WTC11 (cell line): Measurements from ENCODE around the gene DCAF6. TPM values are rescaled to one million over a fixed set of nuclear protein-coding genes. Genes with fewer than 3 reads are reported as not detected.

Experiments used
- ATAC-seq: fragments of 200-7000 bp; cut with Tn5 transposase; 2 replicates; pipeline ENCODE4 v1.10.0; 2021; ENCODE audit warnings: mild to moderate bottlenecking, moderate library complexity
- CTCF ChIA-PET: fragments of 300-600 bp; sonication (Branson Sonifier 250); formaldehyde crosslinking; loops from one replicate; lab custom pipeline; 2021; ENCODE audit warnings: antibody characterized with exemption; lab: Charles Lee
- POLR2A ChIA-PET: fragments of 350-600 bp; sonication (Branson Sonifier 250); formaldehyde crosslinking; loops from one replicate; lab custom pipeline; 2021; ENCODE audit warnings: antibody characterized with exemption; lab: Charles Lee
- DNase-seq: peaks from one replicate; pipeline ENCODE4 v3.0.0; 2021; ENCODE audit warnings: low spot score
- H3K27ac Mint-ChIP-seq: 2 replicates; pipeline ENCODE4 v1.8.0; 2021; ENCODE audit warnings: mixed read lengths
- H3K27me3 Mint-ChIP-seq: 2 replicates; pipeline ENCODE4 v1.8.0; 2021; ENCODE audit warnings: low read depth, mild to moderate bottlenecking, moderate library complexity, mixed read lengths
- H3K36me3 Mint-ChIP-seq: 2 replicates; pipeline ENCODE4 v1.8.0; 2021; ENCODE audit warnings: mixed read lengths
- H3K4me1 Mint-ChIP-seq: 2 replicates; pipeline ENCODE4 v1.8.0; 2022; ENCODE audit warnings: mixed read lengths
- H3K4me3 Mint-ChIP-seq: 2 replicates; pipeline ENCODE4 v1.8.0; 2021; ENCODE audit warnings: mild to moderate bottlenecking, moderate library complexity, mixed read lengths
- H3K9me3 Mint-ChIP-seq: 2 replicates; pipeline ENCODE4 v1.8.0; 2021; ENCODE audit warnings: mixed read lengths
- CREB1 ChIP-seq: sonication (generic); formaldehyde crosslinking; IDR thresholded peaks from 2 replicates; pipeline ENCODE4 v1.8.0; 2023; ENCODE audit warnings: mild to moderate bottlenecking, missing genetic modification reagents
- JAZF1 ChIP-seq: fragments of 250-450 bp; sonication (Bioruptor Pico); IDR thresholded peaks from 2 replicates; pipeline ENCODE4 v1.9.0; 2021; ENCODE audit warnings: moderate library complexity, mild to moderate bottlenecking, inconsistent platforms
- NFE2L1 ChIP-seq: sonication (generic); formaldehyde crosslinking; IDR thresholded peaks from 2 replicates; pipeline ENCODE4 v1.8.1; 2023; ENCODE audit warnings: missing genetic modification reagents
- NFYB ChIP-seq: sonication (generic); formaldehyde crosslinking; conservative IDR thresholded peaks from 2 replicates; pipeline ENCODE4 v1.8.0; 2022; ENCODE audit warnings: low read depth, missing genetic modification reagents
- PRRX2 ChIP-seq: fragments of 250-450 bp; sonication (Bioruptor Pico); IDR thresholded peaks from 2 replicates; pipeline ENCODE4 v1.8.0; 2021; ENCODE audit warnings: mild to moderate bottlenecking
- RELA ChIP-seq: sonication (generic); formaldehyde crosslinking; IDR thresholded peaks from 2 replicates; pipeline ENCODE4 v1.8.1; 2022; ENCODE audit warnings: missing genetic modification reagents, mild to moderate bottlenecking, borderline replicate concordance
- SMAD3 ChIP-seq: sonication (generic); formaldehyde crosslinking; IDR thresholded peaks from 2 replicates; pipeline ENCODE4 v1.8.0; 2022; ENCODE audit warnings: missing genetic modification reagents, mild to moderate bottlenecking, borderline replicate concordance
- SP1 ChIP-seq: sonication (generic); formaldehyde crosslinking; conservative IDR thresholded peaks from 2 replicates; pipeline ENCODE4 v1.8.1; 2022; ENCODE audit warnings: missing genetic modification reagents
- TEAD4 ChIP-seq: sonication (generic); formaldehyde crosslinking; IDR thresholded peaks from 2 replicates; pipeline ENCODE4 v1.8.0; 2022; ENCODE audit warnings: mild to moderate bottlenecking, missing genetic modification reagents
- ZNF396 ChIP-seq: fragments of 250-450 bp; sonication (Bioruptor Pico); IDR thresholded peaks from 2 replicates; pipeline ENCODE4 v1.8.0; 2021; ENCODE audit warnings: mild to moderate bottlenecking, moderate library complexity, borderline replicate concordance
- ZNF423 ChIP-seq: fragments of 250-450 bp; sonication (Bioruptor Pico); IDR thresholded peaks from 2 replicates; pipeline ENCODE4 v2.1.2; 2022; ENCODE audit warnings: mild to moderate bottlenecking, moderate library complexity
- total RNA-seq: library from RNA; stranded (reverse); gene quantifications from 3 replicates; pipeline ENCODE4 v1.2.3, GENCODE V29; 2021
- TF ChIP-seq, protein P1 (sequence below): fragments of 250-450 bp; sonication (Bioruptor Pico); IDR thresholded peaks from 2 replicates; pipeline ENCODE4 v1.9.0; 2021; ENCODE audit warnings: mild to moderate bottlenecking
- TF ChIP-seq, protein P2 (sequence below): fragments of 250-450 bp; sonication (Bioruptor Pico); IDR thresholded peaks from 2 replicates; pipeline ENCODE4 v1.9.0; 2021; ENCODE audit warnings: mild to moderate bottlenecking
- TF ChIP-seq, protein P3 (sequence below): sonication (generic); formaldehyde crosslinking; IDR thresholded peaks from 2 replicates; pipeline ENCODE4 v1.8.1; 2022; ENCODE audit warnings: mild to moderate bottlenecking, missing genetic modification reagents, moderate library complexity, borderline replicate concordance
- TF ChIP-seq, protein P4 (sequence below): sonication (generic); formaldehyde crosslinking; IDR thresholded peaks from 2 replicates; pipeline ENCODE4 v1.8.1; 2023; ENCODE audit warnings: mild to moderate bottlenecking, missing genetic modification reagents, moderate library complexity
- TF ChIP-seq, protein P5 (sequence below): fragments of 250-450 bp; sonication (Bioruptor Pico); IDR thresholded peaks from 2 replicates; pipeline ENCODE4 v2.1.2; 2022; ENCODE audit warnings: mild to moderate bottlenecking, moderate library complexity
- TF ChIP-seq, protein P6 (sequence below): sonication (generic); formaldehyde crosslinking; conservative IDR thresholded peaks from 2 replicates; pipeline ENCODE4 v1.8.1; 2022; ENCODE audit warnings: mild to moderate bottlenecking, missing genetic modification reagents
- TF ChIP-seq, protein P7 (sequence below): fragments of 200-600 bp; IDR thresholded peaks from 2 replicates; pipeline ENCODE4 v1.8.0; 2022; ENCODE audit warnings: antibody characterized with exemption
- TF ChIP-seq, protein P8 (sequence below): sonication (generic); formaldehyde crosslinking; IDR thresholded peaks from 2 replicates; pipeline ENCODE4 v1.8.1; 2023; ENCODE audit warnings: mild to moderate bottlenecking, moderate library complexity, missing genetic modification reagents
- TF ChIP-seq, protein P9 (sequence below): sonication (generic); formaldehyde crosslinking; IDR thresholded peaks from 2 replicates; pipeline ENCODE4 v1.8.1; 2023; ENCODE audit warnings: mild to moderate bottlenecking, missing genetic modification reagents

The DCAF6 gene
- total RNA-seq, 1 experiment from 2014 or later, result 13.5 TPM

DNA sequence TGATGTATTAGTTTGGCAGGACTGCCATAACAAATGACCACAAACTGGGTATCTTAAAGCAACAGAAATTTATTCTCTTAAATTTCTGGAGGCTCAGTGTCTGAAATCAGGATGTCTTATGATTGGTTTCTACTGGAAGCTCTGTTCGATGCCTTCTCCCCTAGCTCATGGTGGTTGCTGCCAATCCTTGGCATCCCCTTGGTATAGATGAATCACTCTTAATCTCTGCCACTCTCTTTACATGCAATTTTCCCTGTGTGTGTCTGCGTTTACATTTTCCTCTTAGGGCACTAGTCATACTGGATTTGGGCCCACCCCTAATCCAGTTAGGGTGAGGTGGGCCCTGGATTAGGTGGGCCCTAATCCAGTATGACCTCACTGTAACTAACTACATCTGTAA, 55.1 kb downstream of the DCAF6 start:
- no peak overlapping the region for H3K27ac Mint-ChIP-seq
- POLR2A ChIA-PET, result no interaction called here

DNA sequence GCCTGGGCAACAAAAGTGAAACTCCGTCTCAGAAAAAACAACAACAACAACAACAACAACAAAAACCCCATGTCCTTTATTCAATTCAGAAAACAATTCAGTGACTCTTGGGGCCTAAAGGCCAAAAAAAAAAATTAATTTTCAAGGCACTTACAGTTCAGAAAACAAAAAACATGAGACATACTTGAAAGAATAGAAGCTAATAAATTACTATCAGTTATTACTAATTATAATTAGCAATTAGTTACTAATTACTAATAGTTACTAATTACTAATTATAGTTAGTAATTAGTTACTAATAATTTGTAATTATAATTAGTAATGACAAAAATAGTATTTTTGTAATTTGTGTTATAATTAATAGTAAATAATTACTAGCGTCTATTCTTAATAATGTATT, 57.2 kb downstream of the DCAF6 start:
- DNase-seq (no peak), ATAC-seq (no peak)
- Mint-ChIP-seq H3K27me3 (no peaks in the 10 kb centered on the region), H3K4me3 (no peak overlapping the region), H3K4me1 (peaks cover 2% of the 10 kb centered on the region), H3K27ac (no peak overlapping the region), H3K9me3 (no peaks in the 10 kb centered on the region), H3K36me3 (peaks cover 8% of the 10 kb centered on the region)
- ChIA-PET POLR2A (no interaction called here), CTCF (no interaction called here)
- TF ChIP-seq NFE2L1 (CRISPR knock-in tag) (no peak), RELA (CRISPR knock-in tag) (no peak), JAZF1 (no peak), CREB1 (CRISPR knock-in tag) (no peak), ZNF396 (CRISPR knock-in tag) (no peak), PRRX2 (CRISPR knock-in tag) (no peak), NFYB (no peak), SP1 (CRISPR knock-in tag) (no peak), TEAD4 (no peak)
- TF ChIP-seq, protein P1, sequence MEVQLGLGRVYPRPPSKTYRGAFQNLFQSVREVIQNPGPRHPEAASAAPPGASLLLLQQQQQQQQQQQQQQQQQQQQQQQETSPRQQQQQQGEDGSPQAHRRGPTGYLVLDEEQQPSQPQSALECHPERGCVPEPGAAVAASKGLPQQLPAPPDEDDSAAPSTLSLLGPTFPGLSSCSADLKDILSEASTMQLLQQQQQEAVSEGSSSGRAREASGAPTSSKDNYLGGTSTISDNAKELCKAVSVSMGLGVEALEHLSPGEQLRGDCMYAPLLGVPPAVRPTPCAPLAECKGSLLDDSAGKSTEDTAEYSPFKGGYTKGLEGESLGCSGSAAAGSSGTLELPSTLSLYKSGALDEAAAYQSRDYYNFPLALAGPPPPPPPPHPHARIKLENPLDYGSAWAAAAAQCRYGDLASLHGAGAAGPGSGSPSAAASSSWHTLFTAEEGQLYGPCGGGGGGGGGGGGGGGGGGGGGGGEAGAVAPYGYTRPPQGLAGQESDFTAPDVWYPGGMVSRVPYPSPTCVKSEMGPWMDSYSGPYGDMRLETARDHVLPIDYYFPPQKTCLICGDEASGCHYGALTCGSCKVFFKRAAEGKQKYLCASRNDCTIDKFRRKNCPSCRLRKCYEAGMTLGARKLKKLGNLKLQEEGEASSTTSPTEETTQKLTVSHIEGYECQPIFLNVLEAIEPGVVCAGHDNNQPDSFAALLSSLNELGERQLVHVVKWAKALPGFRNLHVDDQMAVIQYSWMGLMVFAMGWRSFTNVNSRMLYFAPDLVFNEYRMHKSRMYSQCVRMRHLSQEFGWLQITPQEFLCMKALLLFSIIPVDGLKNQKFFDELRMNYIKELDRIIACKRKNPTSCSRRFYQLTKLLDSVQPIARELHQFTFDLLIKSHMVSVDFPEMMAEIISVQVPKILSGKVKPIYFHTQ (CRISPR knock-in tag), result no peak
- TF ChIP-seq, protein P2, sequence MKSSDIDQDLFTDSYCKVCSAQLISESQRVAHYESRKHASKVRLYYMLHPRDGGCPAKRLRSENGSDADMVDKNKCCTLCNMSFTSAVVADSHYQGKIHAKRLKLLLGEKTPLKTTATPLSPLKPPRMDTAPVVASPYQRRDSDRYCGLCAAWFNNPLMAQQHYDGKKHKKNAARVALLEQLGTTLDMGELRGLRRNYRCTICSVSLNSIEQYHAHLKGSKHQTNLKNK (CRISPR knock-in tag), result no peak
- TF ChIP-seq, protein P3, sequence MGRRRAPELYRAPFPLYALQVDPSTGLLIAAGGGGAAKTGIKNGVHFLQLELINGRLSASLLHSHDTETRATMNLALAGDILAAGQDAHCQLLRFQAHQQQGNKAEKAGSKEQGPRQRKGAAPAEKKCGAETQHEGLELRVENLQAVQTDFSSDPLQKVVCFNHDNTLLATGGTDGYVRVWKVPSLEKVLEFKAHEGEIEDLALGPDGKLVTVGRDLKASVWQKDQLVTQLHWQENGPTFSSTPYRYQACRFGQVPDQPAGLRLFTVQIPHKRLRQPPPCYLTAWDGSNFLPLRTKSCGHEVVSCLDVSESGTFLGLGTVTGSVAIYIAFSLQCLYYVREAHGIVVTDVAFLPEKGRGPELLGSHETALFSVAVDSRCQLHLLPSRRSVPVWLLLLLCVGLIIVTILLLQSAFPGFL (CRISPR knock-in tag), result no peak
- TF ChIP-seq, protein P4, sequence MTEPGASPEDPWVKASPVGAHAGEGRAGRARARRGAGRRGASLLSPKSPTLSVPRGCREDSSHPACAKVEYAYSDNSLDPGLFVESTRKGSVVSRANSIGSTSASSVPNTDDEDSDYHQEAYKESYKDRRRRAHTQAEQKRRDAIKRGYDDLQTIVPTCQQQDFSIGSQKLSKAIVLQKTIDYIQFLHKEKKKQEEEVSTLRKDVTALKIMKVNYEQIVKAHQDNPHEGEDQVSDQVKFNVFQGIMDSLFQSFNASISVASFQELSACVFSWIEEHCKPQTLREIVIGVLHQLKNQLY (CRISPR knock-in tag), result no peak
- TF ChIP-seq, protein P5, sequence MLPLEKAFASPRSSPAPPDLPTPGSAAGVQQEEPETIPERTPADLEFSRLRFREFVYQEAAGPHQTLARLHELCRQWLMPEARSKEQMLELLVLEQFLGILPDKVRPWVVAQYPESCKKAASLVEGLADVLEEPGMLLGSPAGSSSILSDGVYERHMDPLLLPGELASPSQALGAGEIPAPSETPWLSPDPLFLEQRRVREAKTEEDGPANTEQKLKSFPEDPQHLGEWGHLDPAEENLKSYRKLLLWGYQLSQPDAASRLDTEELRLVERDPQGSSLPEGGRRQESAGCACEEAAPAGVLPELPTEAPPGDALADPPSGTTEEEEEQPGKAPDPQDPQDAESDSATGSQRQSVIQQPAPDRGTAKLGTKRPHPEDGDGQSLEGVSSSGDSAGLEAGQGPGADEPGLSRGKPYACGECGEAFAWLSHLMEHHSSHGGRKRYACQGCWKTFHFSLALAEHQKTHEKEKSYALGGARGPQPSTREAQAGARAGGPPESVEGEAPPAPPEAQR (CRISPR knock-in tag), result no peak

More for the DNA sequence above, 55.1 kb downstream of the DCAF6 start:
- no peaks in the 10 kb centered on the region for H3K9me3 Mint-ChIP-seq
- DNase-seq (no peak), ATAC-seq (no peak)
- TF ChIP-seq SMAD3, result no peak
- TF ChIP-seq, protein P5 (CRISPR knock-in tag), result no peak
- TF ChIP-seq, protein P6, sequence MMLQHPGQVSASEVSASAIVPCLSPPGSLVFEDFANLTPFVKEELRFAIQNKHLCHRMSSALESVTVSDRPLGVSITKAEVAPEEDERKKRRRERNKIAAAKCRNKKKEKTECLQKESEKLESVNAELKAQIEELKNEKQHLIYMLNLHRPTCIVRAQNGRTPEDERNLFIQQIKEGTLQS (CRISPR knock-in tag), result no peak
- TF ChIP-seq, protein P7, sequence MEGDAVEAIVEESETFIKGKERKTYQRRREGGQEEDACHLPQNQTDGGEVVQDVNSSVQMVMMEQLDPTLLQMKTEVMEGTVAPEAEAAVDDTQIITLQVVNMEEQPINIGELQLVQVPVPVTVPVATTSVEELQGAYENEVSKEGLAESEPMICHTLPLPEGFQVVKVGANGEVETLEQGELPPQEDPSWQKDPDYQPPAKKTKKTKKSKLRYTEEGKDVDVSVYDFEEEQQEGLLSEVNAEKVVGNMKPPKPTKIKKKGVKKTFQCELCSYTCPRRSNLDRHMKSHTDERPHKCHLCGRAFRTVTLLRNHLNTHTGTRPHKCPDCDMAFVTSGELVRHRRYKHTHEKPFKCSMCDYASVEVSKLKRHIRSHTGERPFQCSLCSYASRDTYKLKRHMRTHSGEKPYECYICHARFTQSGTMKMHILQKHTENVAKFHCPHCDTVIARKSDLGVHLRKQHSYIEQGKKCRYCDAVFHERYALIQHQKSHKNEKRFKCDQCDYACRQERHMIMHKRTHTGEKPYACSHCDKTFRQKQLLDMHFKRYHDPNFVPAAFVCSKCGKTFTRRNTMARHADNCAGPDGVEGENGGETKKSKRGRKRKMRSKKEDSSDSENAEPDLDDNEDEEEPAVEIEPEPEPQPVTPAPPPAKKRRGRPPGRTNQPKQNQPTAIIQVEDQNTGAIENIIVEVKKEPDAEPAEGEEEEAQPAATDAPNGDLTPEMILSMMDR, result no peak
- TF ChIP-seq ZNF423, result no peak
- TF ChIP-seq, protein P8, sequence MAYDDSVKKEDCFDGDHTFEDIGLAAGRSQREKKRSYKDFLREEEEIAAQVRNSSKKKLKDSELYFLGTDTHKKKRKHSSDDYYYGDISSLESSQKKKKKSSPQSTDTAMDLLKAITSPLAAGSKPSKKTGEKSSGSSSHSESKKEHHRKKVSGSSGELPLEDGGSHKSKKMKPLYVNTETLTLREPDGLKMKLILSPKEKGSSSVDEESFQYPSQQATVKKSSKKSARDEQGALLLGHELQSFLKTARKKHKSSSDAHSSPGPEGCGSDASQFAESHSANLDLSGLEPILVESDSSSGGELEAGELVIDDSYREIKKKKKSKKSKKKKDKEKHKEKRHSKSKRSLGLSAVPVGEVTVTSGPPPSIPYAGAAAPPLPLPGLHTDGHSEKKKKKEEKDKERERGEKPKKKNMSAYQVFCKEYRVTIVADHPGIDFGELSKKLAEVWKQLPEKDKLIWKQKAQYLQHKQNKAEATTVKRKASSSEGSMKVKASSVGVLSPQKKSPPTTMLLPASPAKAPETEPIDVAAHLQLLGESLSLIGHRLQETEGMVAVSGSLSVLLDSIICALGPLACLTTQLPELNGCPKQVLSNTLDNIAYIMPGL (CRISPR knock-in tag), result no peak
- TF ChIP-seq, protein P9, sequence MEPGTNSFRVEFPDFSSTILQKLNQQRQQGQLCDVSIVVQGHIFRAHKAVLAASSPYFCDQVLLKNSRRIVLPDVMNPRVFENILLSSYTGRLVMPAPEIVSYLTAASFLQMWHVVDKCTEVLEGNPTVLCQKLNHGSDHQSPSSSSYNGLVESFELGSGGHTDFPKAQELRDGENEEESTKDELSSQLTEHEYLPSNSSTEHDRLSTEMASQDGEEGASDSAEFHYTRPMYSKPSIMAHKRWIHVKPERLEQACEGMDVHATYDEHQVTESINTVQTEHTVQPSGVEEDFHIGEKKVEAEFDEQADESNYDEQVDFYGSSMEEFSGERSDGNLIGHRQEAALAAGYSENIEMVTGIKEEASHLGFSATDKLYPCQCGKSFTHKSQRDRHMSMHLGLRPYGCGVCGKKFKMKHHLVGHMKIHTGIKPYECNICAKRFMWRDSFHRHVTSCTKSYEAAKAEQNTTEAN (CRISPR knock-in tag), result no peak
- H3K36me3 Mint-ChIP-seq, result peaks cover 8% of the 10 kb centered on the region
- H3K4me3 Mint-ChIP-seq, result no peak overlapping the region
- CTCF ChIA-PET, result no interaction called here
- H3K27me3 Mint-ChIP-seq, result no peaks in the 10 kb centered on the region
- no peaks in the 10 kb centered on the region for H3K4me1 Mint-ChIP-seq
